COLO829 (cell line): Measurements from ENCODE around the gene LRRTM4.
A peak's percentile ranks its signal among the peaks of the same experiment; 100 is the strongest.
"Not testable (repeated sequence)": the region's sequence is repeated elsewhere in the genome, so short reads cannot be mapped to it uniquely, and the experiment has no call there.

ENCODE experiments used
- DNase-seq: peaks from one replicate; pipeline ENCODE4 v3.0.0; 2012; ENCODE audit warnings: low spot score

LRRTM4 gene

DNA sequence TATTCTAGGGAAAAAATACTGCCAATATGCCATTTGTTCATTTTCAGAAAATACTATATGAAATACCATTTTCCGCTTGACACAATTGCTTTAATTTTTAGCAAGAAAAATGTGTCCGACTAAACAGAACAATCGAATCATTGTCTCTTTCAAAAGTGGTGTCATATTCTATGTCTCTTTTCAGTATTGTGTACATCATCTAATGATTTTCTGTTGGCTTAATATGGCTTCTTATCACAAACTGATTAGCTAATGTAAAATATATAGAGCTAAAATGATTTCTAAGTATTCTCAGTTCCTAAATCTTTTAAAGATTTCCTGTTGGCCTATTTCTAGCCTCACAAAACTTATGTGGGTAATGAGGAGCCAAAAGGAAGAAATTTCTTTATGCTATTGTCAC, 436.6 kb downstream of the LRRTM4 start:
- DNase-seq, result no peak

DNA sequence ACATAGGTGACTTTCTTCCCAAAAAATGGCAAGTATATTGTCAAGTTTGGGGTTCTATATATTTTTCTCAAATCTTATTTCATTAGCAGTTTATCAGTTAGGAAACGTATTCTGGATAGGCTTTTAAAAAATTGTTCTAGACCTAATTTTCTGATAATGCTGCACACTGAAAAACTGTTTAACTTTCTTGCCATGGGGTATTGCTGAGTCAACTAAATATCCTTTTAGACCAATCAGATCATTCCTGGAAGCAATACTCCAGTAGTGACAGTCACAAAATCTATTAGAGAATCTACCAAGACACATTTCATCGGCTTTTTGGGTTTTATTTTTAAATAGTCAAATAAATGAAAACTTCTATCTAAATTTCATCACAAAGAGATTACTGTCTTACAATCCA, 440.6 kb downstream of the LRRTM4 start:
- no peak for DNase-seq

DNA sequence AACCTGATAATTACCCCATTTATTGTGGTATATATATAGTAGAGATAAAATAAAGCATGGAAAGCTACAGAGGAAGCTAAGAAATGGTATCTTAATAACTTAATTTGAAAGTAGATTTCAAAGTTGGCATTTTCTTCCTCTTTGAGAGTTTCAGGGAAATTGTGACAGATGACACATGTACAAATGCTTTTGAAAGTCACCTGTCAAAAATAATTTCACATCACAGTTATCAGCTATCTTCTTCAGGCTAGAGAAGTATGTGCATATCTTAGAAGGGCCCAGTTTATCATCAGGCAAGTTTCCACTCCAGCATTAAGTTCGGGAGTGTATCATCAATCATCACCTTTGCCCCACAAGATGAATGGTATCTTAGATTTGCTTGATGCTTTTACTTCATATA, 457.9 kb downstream of the LRRTM4 start:
- DNase-seq, result no peak

DNA sequence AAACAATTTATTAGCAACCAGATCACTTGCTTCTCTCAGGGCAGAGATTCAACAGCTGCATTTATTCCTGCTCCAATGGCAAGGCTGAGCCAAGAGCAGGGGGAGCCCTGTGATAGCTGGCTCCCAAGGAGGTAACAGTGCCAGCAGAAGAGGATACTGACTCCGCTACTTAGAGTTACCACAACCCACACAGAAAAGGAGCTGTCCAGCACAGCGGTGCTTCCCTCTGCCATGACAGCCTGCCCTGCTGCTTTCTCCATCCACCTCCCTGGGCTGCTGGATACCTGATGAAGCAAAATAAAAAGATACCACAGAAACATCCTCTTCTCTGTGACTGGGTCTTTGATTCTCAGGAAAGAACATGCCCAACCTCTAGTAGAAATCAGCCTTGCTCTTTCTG, 467.2 kb downstream of the LRRTM4 start:
- DNase-seq, result no peak

DNA sequence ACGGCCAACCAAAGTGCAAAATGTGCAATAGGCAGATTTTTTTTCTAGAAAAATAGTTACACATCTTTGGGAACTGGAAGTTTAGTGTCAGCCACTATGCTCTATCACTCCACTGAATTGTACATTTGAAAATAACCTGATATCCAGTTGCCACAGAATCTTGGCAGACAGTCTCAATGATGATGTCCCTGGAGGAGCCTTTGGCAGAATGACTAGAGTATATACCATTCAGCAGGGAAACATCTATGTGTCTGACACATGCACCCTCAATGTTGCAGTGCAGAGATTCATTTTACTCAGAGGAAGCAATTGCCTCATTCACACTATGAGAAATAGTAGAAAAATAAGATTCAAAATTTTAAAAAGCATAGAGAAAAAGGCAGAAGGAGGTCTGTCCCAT, 475.8 kb downstream of the LRRTM4 start:
- DNase-seq, result no peak

DNA sequence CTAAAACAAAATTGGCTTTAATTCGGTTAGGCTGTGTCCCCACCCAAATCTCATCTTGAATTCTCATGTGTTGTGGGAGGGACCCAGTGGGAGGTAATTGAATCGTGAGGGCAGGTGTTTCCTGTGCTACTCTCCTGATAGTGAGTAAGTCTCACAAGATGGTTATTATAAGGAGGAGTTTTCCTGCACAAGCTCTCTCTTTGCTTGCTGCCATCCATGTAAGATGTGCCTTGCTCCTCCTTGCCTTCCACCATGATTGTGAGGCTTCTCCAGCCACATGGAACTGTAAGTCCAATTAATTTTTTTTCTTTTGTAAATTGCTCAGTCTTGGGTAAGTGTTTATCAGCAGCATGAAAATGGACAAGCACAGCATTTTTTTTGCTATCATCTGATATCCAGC, 476.7 kb downstream of the LRRTM4 start:
- not testable (repeated sequence) for DNase-seq

DNA sequence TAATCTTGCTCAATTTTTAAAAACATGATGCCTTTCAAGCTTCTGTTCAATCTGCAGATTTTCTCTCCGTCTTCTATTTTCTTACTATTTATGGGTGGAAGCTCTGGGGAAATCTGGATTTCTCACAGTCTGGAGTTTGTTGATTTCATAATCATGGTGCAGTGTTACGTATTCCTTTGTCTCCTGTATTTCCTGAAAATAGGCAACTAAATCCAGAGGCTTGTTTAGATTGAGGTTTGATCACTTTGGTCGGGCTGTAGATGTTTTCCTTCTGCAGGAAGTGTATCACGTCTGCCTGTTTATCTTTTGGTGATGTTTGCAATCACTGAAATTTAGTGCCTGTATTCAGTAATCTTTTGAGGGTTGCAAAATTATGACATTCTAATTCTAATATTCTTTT, 487.7 kb downstream of the LRRTM4 start:
- DNase-seq, result no peak

DNA sequence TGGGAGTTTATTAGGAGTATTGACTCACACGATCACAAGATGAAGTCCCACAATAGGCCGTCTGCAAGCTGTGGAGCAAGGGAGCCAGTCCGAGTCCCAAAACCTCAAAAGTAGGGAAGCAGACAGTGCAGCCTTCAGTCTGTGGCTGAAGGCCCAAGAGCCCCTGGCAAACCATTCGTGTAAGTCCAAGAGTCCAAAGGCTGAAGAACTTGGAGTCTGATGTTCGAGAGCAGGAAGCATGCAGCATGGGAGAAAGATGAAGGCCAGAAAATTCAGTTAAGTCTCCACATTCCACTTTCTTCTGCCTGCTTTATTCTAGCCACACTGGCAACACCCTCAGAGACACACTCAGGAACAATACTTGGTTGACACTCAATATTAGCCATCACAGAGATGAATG, 492.9 kb downstream of the LRRTM4 start:
- not testable (repeated sequence) for DNase-seq

DNA sequence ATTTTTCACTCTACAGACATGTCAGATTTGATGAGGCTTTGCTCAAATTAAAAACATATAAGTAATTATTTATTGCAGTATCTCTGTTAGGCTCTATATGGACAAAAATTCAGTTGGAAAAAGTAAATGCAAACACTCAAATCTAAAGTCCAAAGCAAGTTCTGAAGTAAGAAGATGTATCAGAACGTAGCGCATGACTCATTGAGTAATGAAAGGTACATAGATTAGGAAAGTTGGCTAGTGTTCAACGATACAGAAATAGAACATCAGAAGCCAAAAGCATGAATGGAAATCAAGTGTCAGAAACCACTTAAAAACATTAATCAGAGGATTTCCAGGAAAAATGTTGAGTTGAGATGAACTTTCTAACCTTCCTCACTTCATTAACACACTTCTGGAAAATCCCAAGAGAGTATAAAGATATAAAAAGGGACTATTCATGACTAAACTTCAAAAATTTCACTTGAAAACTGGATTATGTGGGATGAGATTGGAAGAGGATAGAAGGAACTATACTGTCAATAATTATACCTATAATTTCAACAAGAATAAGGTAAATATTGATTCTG, 494.1 kb downstream of the LRRTM4 start:
- DNase-seq, result peak; percentile 67

DNA sequence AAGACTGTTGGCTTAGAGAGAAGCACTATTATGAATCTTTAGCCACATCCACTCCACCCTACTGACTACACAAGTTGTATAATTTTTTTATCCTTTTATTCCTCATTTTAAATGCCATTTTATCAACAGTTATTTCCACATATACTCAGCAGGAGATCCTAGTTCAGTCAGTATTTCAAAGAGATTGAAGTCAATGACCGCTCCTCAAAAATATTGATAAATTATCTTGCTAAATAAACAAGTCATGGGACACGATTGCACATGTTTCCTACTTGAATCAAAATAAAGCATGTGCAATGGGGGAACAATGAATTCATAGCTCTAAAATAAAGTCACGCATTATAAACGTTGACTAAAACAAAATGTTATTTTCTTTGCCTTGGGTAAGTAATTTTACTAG, 496.5 kb downstream of the LRRTM4 start:
- DNase-seq, result no peak

DNA sequence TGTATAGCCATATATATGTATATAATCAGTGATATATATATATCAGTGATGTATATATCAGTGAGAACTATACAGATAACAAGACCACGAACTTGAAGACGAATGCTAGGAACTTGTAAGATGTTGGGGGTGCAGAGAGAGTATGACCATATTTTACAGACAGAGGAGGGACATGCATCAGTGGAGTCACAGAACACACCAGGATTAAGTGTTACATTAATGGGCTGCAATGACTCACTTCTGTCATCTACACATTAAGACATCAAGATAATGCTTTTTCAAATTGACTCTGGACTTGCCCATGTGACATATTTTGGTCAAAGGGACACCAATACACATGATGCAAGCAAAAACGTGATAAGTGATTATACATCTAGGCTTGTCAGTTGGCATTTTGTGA, 501.0 kb downstream of the LRRTM4 start:
- DNase-seq, result no peak

DNA sequence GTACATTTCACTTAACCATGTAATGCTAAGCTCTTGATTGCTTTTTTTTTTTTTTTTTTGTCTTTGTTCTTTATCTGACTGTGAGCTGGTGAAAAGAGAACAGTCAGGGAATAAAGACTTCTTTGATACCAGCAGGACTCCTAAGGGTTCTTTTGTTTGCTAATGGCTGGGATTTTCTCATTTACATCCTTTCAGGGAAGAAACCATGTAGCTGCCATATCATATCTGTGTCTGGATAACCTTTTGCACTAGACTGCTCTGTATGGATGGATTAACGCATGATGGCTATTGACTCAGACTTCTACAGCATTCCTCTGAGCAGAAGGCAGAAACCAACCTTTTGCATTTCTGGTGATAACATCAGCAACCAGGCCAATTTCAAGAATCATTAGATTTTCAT, 504.0 kb downstream of the LRRTM4 start:
- peak; percentile 50 for DNase-seq

DNA sequence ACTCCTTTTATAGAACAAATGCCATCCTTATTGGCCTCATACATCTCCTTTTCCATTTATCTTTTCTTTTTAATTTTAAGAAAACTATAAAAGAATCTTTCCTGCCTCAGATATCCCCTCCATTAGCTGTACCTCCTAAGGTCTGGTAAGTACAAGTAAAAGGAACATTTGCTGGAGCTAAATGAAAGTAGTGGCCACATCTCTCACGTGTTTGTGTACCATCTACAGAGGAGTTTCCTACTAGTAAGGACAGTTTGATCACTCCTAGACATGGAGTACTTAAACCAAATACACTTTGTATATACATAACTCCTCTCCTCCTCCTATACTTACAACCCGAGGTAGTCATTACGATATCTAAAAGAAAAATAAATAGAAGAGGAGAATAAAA, 504.8 kb downstream of the LRRTM4 start:
- no peak for DNase-seq

DNA sequence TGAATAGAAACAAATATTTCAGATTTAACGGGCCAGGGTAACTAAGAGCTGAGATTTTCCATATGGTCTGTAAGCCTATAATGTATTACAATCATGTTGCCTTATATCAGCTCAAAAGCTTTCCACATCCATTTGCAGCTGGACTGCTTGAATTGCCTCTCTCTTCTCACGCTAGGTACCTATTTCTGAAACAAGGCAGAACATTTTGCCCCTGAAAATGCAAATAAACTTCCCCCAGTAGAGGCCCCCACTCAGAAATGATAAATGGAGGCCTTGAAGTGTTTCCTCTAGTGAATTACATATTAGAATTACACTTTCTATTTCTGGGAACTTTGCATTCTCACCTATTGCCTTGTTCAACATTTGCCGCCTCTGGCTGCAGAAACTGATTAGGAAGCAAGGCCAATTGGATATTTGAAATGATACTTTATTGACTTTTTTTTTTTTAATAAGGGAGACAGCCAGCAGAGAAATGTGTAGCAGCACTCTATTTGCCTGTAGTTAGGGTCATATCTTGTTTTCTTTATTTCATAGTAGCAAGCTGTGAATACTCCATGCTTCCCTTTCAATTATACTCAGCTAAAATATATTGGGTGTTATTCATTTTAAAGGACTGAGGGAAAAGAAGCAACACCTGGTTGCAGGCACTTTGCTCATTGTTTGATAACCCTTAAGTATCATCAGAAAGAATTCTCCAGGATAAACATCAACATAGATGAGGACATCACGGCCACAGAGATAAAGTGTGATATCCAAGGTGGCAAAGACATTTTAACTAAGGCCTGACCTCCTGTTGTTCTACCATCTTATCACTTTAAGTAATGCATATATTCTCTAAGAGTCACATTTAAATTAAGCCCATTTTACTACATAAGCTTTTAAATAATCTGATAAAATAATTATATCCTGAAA, 505.5 kb downstream of the LRRTM4 start:
- no peak for DNase-seq

DNA sequence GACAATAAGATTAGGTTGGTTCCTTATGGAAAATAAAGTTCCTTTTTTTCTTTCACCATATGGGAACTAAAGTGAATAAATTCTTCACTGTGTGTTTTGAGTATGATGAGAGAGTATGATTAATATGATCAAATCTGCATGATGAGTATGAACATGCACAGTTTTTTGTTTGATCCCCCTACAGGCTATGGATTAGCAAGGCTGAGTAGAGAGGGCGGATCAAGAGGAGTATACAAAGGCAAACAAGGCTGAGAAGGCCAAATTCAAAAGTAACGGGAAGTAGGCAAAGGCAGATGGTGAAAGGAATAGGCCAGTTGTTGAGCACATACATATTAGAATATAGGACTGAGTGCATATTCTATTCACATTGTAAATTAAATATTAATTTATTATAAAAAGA, 508.2 kb downstream of the LRRTM4 start:
- DNase-seq, result no peak

DNA sequence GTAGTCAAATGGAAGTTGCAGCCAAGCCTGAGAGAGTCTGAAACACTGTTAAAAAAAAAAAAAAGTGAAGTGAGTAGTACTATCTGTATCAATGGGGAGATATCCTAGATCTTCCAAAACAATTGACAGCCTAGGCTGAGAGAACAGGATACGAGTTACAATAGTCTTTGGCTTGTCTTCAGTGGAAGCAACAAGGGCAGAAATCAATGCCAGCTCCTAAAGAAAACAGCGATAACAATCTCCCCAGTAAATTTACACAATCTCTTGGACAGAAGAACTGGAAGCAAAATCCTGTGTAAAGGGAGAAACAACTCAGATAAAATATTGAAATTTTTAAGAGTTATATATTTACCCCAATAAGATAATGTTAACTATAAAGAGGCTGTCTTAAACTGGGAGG, 508.7 kb downstream of the LRRTM4 start:
- DNase-seq, result no peak

DNA sequence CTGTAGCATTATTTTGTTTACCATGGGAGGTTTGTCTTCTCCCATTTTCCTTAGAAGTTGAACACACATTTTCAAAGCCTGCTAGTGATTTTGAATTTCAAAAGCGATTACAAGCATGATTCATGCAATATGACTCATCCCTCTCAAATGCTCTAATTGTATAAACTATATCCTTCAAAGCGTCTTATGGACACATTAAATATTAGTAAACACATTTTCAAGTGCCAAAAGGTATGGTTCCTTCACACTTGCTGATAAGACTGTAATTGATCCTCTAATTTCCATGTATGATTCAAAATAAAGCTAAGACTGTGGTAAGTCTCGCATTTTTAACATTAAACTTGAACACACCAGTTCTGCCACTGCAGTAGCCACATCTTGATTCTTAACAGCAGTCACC, 512.9 kb downstream of the LRRTM4 start:
- peak; percentile 13 for DNase-seq

DNA sequence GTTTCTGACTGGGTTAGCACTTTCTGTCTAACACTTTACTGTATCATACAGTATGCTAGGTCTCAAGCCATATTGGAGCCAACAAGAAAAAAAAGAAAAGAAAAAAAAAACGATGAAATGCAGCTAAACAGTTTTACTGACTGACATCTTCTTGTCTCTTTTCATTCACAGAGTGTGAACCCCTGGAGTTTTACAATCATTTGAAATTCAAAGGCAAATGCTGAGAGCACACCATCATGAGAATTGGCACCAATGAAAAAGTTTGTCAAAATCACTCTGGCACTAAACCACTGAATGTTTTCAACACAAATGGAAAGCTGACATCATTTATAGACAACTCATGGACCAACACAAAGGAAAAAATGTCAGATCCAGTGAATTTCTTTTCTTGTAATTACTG, 513.3 kb downstream of the LRRTM4 start:
- DNase-seq, result no peak

DNA sequence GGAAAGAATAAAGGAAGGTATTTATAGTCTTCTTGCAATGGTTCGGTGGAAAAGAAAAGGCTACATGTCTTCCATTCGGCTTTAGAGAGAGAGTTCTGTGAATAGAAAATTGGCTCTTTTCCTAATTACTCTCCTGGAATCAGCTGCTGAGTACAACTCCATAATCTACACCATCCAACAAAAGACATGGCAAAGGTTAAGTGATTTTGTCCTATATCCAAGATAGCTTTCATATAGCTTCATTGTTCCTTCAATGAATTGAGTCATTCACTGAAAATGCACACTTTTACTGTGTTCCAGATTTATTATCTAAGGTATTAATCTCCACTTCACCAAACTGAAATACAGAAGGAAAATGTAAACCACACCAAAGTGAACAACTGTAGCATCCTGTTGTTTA, 514.5 kb downstream of the LRRTM4 start:
- no peak for DNase-seq

DNA sequence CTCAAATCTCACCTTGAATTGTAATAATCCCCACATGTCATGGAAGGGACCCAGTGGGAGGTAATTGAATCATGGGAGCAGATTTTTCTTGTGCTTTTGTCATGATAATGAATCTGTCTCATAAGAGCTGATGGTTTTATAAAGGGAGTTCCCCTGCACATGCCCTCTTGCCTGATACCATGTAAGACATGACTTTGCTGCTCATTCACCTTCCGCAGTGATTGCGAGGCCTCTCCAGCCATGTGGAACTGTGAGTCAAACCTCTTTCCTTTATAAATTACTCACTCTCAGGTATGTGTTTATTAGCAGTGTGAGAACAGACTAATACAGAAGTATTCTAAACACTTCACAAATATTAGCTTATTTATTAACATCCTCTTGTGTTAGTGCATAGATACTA, 516.7 kb downstream of the LRRTM4 start:
- no peak for DNase-seq

DNA sequence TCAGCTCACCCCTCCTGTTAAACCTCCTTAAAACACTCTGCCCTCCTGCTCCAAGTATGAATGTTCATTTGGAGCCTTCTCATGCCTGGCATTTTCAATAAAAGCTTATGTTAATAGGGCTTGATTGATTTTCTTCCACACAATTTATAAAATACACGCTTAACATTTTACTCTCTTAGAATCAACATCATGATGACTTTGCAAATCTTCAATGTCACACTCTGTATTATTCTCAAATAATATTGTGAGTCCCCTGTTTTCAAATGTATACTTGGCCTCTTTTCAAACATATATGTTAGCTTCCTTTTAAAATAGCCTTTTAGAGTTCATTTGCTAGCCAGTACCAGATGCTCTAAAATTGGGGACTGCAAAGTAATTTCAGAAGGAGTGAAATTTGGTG, 520.3 kb downstream of the LRRTM4 start:
- no peak for DNase-seq

DNA sequence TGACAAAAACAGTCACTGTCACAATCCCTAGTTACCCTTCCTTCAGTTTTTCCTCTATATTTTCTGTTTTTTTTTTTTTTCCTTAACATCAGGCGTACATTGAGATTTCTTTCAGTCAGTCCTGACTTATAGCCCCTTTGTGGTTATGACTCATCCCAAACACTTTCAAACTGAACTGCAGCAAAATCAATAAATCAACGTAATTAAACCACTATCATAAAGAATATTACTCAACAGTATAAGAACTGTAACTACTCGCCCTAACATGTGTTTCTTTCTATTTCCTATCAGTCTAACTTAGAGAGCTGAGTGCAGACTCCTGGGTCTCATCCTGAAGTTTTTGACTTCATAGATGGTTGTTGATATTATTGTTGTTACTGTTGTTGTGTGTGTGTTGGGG, 523.5 kb downstream of the LRRTM4 start:
- DNase-seq, result no peak

DNA sequence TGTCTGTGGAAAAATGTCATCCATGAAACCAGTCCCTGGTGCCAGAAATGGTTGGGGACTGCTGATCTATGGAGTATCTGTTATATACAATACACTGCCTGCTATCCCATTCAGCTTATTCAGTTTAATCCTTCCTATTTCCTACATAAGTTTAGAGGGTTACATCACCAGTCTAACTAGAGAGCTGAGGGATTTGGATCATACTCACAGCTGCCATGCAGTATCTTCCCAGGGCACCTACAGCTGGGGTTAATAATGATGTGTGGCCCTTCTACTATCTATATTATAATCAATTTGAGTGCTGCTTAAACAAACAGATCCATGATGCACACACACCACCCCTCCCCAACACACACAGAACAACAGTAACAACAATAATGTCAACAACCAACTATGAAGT, 524.0 kb downstream of the LRRTM4 start:
- no peak for DNase-seq

DNA sequence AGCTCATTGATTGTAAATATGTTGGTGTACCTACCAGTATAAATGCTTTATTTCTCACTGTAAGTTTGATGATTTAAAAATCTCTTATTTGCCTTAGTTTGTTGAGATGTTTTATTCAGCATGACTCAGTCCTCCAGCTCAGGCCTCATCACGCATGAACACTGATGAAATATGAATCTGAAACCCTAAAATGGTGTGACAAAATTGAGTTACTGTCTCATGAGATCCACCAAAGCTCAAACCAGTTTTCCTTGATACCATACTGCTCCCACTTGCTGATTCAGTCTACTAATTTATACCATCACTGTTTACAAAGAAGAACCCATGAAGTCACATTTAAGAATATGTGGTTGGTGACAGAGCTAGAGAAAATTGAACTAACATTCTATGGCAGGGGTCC, 524.9 kb downstream of the LRRTM4 start:
- no peak for DNase-seq
